ENCODE measurements around the gene STK38L.

DNA sequence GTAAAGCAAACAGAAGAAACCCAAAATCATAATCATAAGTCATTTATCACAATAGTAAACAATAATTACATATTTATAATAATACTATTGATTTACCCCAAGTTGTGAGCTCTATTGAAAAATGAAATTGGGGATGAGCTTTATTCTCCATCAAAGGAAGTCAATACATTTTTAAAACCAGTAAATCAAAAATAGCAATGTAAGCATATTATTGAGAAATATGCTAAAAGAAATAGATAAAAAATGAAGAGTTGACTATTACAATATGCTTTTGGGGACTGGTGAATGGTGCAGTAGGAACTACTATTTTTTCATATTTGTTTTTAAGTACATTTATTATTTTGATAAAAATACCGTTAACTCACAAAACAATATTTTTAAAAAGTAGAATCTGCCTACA, 31.2 kb upstream of the STK38L start:
- TF ChIP-seq, protein P1, sequence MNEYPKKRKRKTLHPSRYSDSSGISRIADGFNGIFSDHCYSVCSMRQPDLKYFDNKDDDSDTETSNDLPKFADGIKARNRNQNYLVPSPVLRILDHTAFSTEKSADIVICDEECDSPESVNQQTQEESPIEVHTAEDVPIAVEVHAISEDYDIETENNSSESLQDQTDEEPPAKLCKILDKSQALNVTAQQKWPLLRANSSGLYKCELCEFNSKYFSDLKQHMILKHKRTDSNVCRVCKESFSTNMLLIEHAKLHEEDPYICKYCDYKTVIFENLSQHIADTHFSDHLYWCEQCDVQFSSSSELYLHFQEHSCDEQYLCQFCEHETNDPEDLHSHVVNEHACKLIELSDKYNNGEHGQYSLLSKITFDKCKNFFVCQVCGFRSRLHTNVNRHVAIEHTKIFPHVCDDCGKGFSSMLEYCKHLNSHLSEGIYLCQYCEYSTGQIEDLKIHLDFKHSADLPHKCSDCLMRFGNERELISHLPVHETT (tag by site-specific recombination; IDR thresholded peaks at IDR 0.05) = no peak
- TF ChIP-seq, protein P2, sequence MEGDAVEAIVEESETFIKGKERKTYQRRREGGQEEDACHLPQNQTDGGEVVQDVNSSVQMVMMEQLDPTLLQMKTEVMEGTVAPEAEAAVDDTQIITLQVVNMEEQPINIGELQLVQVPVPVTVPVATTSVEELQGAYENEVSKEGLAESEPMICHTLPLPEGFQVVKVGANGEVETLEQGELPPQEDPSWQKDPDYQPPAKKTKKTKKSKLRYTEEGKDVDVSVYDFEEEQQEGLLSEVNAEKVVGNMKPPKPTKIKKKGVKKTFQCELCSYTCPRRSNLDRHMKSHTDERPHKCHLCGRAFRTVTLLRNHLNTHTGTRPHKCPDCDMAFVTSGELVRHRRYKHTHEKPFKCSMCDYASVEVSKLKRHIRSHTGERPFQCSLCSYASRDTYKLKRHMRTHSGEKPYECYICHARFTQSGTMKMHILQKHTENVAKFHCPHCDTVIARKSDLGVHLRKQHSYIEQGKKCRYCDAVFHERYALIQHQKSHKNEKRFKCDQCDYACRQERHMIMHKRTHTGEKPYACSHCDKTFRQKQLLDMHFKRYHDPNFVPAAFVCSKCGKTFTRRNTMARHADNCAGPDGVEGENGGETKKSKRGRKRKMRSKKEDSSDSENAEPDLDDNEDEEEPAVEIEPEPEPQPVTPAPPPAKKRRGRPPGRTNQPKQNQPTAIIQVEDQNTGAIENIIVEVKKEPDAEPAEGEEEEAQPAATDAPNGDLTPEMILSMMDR (tag by site-specific recombination; IDR thresholded peaks at IDR 0.05) = no peak
- no peak for TF ChIP-seq ZNF600 (tag by site-specific recombination; IDR thresholded peaks at IDR 0.05)
- no peak for TF ChIP-seq ZNF394 (tag by site-specific recombination; IDR thresholded peaks at IDR 0.05; ENCODE audit: borderline replicate concordance)
- TF ChIP-seq, protein P3, sequence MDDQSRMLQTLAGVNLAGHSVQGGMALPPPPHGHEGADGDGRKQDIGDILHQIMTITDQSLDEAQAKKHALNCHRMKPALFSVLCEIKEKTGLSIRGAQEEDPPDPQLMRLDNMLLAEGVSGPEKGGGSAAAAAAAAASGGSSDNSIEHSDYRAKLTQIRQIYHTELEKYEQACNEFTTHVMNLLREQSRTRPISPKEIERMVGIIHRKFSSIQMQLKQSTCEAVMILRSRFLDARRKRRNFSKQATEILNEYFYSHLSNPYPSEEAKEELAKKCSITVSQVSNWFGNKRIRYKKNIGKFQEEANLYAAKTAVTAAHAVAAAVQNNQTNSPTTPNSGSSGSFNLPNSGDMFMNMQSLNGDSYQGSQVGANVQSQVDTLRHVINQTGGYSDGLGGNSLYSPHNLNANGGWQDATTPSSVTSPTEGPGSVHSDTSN (CRISPR knock-in tag; IDR thresholded peaks at IDR 0.05) = no peak
- TF ChIP-seq, protein P4, sequence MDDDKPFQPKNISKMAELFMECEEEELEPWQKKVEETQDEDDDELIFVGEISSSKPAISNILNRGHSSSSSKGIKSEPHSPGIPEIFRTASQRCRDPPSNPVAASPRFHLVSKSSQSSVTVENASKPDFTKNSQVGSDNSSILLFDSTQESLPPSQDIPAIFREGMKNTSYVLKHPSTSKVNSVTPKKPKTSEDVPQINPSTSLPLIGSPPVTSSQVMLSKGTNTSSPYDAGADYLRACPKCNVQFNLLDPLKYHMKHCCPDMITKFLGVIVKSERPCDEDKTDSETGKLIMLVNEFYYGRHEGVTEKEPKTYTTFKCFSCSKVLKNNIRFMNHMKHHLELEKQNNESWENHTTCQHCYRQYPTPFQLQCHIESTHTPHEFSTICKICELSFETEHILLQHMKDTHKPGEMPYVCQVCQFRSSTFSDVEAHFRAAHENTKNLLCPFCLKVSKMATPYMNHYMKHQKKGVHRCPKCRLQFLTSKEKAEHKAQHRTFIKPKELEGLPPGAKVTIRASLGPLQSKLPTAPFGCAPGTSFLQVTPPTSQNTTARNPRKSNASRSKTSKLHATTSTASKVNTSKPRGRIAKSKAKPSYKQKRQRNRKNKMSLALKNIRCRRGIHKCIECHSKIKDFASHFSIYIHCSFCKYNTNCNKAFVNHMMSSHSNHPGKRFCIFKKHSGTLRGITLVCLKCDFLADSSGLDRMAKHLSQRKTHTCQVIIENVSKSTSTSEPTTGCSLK (tag by site-specific recombination; IDR thresholded peaks at IDR 0.05) = no peak
- TF ChIP-seq, protein P5, sequence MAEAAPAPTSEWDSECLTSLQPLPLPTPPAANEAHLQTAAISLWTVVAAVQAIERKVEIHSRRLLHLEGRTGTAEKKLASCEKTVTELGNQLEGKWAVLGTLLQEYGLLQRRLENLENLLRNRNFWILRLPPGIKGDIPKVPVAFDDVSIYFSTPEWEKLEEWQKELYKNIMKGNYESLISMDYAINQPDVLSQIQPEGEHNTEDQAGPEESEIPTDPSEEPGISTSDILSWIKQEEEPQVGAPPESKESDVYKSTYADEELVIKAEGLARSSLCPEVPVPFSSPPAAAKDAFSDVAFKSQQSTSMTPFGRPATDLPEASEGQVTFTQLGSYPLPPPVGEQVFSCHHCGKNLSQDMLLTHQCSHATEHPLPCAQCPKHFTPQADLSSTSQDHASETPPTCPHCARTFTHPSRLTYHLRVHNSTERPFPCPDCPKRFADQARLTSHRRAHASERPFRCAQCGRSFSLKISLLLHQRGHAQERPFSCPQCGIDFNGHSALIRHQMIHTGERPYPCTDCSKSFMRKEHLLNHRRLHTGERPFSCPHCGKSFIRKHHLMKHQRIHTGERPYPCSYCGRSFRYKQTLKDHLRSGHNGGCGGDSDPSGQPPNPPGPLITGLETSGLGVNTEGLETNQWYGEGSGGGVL (tag by site-specific recombination; IDR thresholded peaks at IDR 0.05) = no peak
- no peak for TF ChIP-seq ZNF670 (tag by site-specific recombination; IDR thresholded peaks at IDR 0.05; ENCODE audit: low read depth)
- TF ChIP-seq, protein P6, sequence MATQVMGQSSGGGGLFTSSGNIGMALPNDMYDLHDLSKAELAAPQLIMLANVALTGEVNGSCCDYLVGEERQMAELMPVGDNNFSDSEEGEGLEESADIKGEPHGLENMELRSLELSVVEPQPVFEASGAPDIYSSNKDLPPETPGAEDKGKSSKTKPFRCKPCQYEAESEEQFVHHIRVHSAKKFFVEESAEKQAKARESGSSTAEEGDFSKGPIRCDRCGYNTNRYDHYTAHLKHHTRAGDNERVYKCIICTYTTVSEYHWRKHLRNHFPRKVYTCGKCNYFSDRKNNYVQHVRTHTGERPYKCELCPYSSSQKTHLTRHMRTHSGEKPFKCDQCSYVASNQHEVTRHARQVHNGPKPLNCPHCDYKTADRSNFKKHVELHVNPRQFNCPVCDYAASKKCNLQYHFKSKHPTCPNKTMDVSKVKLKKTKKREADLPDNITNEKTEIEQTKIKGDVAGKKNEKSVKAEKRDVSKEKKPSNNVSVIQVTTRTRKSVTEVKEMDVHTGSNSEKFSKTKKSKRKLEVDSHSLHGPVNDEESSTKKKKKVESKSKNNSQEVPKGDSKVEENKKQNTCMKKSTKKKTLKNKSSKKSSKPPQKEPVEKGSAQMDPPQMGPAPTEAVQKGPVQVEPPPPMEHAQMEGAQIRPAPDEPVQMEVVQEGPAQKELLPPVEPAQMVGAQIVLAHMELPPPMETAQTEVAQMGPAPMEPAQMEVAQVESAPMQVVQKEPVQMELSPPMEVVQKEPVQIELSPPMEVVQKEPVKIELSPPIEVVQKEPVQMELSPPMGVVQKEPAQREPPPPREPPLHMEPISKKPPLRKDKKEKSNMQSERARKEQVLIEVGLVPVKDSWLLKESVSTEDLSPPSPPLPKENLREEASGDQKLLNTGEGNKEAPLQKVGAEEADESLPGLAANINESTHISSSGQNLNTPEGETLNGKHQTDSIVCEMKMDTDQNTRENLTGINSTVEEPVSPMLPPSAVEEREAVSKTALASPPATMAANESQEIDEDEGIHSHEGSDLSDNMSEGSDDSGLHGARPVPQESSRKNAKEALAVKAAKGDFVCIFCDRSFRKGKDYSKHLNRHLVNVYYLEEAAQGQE (tag by site-specific recombination; IDR thresholded peaks at IDR 0.05) = no peak
- TF ChIP-seq, protein P7, sequence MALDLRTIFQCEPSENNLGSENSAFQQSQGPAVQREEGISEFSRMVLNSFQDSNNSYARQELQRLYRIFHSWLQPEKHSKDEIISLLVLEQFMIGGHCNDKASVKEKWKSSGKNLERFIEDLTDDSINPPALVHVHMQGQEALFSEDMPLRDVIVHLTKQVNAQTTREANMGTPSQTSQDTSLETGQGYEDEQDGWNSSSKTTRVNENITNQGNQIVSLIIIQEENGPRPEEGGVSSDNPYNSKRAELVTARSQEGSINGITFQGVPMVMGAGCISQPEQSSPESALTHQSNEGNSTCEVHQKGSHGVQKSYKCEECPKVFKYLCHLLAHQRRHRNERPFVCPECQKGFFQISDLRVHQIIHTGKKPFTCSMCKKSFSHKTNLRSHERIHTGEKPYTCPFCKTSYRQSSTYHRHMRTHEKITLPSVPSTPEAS (tag by site-specific recombination; IDR thresholded peaks at IDR 0.05) = no peak
- TF ChIP-seq ZNF514 (tag by site-specific recombination; IDR thresholded peaks at IDR 0.05) = no peak
- no peak for TF ChIP-seq ZSCAN16 (tag by site-specific recombination; IDR thresholded peaks at IDR 0.05)
- no peak for TF ChIP-seq ZNF214 (tag by site-specific recombination; IDR thresholded peaks at IDR 0.05; ENCODE audit: borderline replicate concordance)
- TF ChIP-seq KLF10 (tag by site-specific recombination; IDR thresholded peaks at IDR 0.05) = no peak
